Osteoblast (primary cell): ENCODE data around the gene PLK5. TPM values are rescaled to one million over a fixed set of nuclear protein-coding genes. Genes with fewer than 3 reads are reported as not detected.

Experiments
- DNase-seq: peaks from one replicate; pipeline ENCODE4 v3.0.0; 2011; ENCODE audit warnings: low spot score, mixed read lengths; ENCODE audit not compliant: insufficient read length; ENCODE audit errors: missing footprints
- H2AFZ ChIP-seq: 2 replicates; pipeline ENCODE4 v1.6.0; 2011; ENCODE audit warnings: mild to moderate bottlenecking, low read length
- H3K27ac ChIP-seq: 2 replicates; pipeline ENCODE4 v1.5.1; 2011; ENCODE audit warnings: mild to moderate bottlenecking, low read depth, low read length, moderate library complexity
- H3K27me3 ChIP-seq: 2 replicates; pipeline ENCODE4 v1.6.0; 2012; ENCODE audit warnings: mild to moderate bottlenecking, control low read depth, inconsistent platforms, low read length, moderate library complexity; ENCODE audit not compliant: insufficient read depth
- H3K36me3 ChIP-seq: 2 replicates; pipeline ENCODE4 v1.5.1; 2011; ENCODE audit warnings: mild to moderate bottlenecking, low read length, control low read depth, moderate library complexity; ENCODE audit not compliant: insufficient read depth
- H3K4me1 ChIP-seq: 2 replicates; pipeline ENCODE4 v1.5.1; 2011; ENCODE audit warnings: mild to moderate bottlenecking, low read length, control low read depth, moderate library complexity; ENCODE audit not compliant: insufficient read depth
- H3K4me2 ChIP-seq: 2 replicates; pipeline ENCODE4 v1.6.0; 2011; ENCODE audit warnings: mild to moderate bottlenecking, low read length; ENCODE audit not compliant: insufficient read depth
- H3K4me3 ChIP-seq: fragments of 200-600 bp; sonication (generic); 3 replicates; pipeline ENCODE4 v1.5.1; 2012; ENCODE audit warnings: mild to moderate bottlenecking, low read length, inconsistent platforms; ENCODE audit not compliant: insufficient read depth
- H3K79me2 ChIP-seq: 2 replicates; pipeline ENCODE4 v1.6.0; 2012; ENCODE audit warnings: mild to moderate bottlenecking, low read length, control low read depth, inconsistent platforms; ENCODE audit not compliant: insufficient read depth
- H3K9me3 ChIP-seq: 2 replicates; pipeline ENCODE4 v1.5.1; 2011; ENCODE audit warnings: low read depth, low read length, control low read depth
- H4K20me1 ChIP-seq: 2 replicates; pipeline ENCODE4 v1.6.0; 2012; ENCODE audit warnings: mild to moderate bottlenecking, low read length, control low read depth; ENCODE audit not compliant: insufficient read depth
- CTCF ChIP-seq: IDR thresholded peaks from 2 replicates; pipeline ENCODE4 v1.5.1; 2011; ENCODE audit warnings: mild to moderate bottlenecking, low read depth, low read length, moderate library complexity; ENCODE audit errors: extremely low read depth
- total RNA-seq: library from RNA; depleted of rRNA; stranded (reverse); fragments of >200 nt; gene quantifications from 2 replicates; pipeline ENCODE4 v1.2.3, GENCODE V29; 2012

The PLK5 gene
- total RNA-seq, 1 donor, result under 0.01 TPM

GRCh38 chr19:1501200-1501595 is 22.7 kb upstream of the PLK5 start:
- no peaks in the 10 kb centered on the region for H3K79me2 ChIP-seq
- peaks cover 26% of the 10 kb centered on the region for H3K27me3 ChIP-seq
- no peak for DNase-seq

GRCh38 chr19:1502433-1503088 is 21.3 kb upstream of the PLK5 start:
- Histone ChIP-seq H3K36me3 (no peaks in the 10 kb centered on the region), H3K27ac (no peak overlapping the region), H4K20me1 (no peaks in the 10 kb centered on the region), H3K4me2 (no peak overlapping the region), H3K9me3 (peaks cover 2% of the 10 kb centered on the region), H3K27me3 (peaks cover 21% of the 10 kb centered on the region), H3K4me1 (no peaks in the 10 kb centered on the region), H2AFZ (no peak overlapping the region), H3K4me3 (no peak overlapping the region), H3K79me2 (no peaks in the 10 kb centered on the region)
- no peak for DNase-seq
- TF ChIP-seq CTCF, result no peak

More at GRCh38 chr19:1501200-1501595, 22.7 kb upstream of the PLK5 start:
- no peak overlapping the region for H2AFZ ChIP-seq
- no peak for TF ChIP-seq CTCF
- no peaks in the 10 kb centered on the region for H3K36me3 ChIP-seq
- peaks cover 2% of the 10 kb centered on the region for H3K9me3 ChIP-seq
- no peaks in the 10 kb centered on the region for H3K4me1 ChIP-seq
- no peaks in the 10 kb centered on the region for H4K20me1 ChIP-seq
- no peak overlapping the region for H3K27ac ChIP-seq
- H3K4me2 ChIP-seq, result no peak overlapping the region
- no peak overlapping the region for H3K4me3 ChIP-seq

GRCh38 chr19:1503089-1503924 is 20.6 kb upstream of the PLK5 start:
- H3K9me3 ChIP-seq, result peaks cover 2% of the 10 kb centered on the region
- H3K4me1 ChIP-seq, result no peaks in the 10 kb centered on the region
- H3K27ac ChIP-seq, result no peak overlapping the region
- H3K79me2 ChIP-seq, result no peaks in the 10 kb centered on the region
- TF ChIP-seq CTCF, result peak; percentile 52
- no peak overlapping the region for H3K4me2 ChIP-seq
- no peak overlapping the region for H3K4me3 ChIP-seq
- no peaks in the 10 kb centered on the region for H3K36me3 ChIP-seq
- H4K20me1 ChIP-seq, result no peaks in the 10 kb centered on the region
- H3K27me3 ChIP-seq, result peaks cover 19% of the 10 kb centered on the region
- no peak for DNase-seq
- no peak overlapping the region for H2AFZ ChIP-seq
